Activated CD8-positive, alpha-beta memory T cell treated with anti-CD3 and anti-CD28 coated beads for 24 hours (primary cell): ENCODE measurements around the gene CD3E.

Experiments
- DNase-seq: peaks from one replicate; pipeline ENCODE4 v3.0.0-alpha.2; 2020

CD3E gene

GRCh38 chr11:118328745-118329144 lies 24.2 kb downstream of the CD3E start:
- no peak for DNase-seq

GRCh38 chr11:118334745-118335144 lies 30.2 kb downstream of the CD3E start:
- DNase-seq, result no peak

GRCh38 chr11:118338637-118339061 lies 34.1 kb downstream of the CD3E start:
- peak; percentile 89 for DNase-seq

GRCh38 chr11:118339281-118339961 lies 34.9 kb downstream of the CD3E start:
- DNase-seq, result peak; percentile 74

GRCh38 chr11:118340449-118340848 lies 35.9 kb downstream of the CD3E start:
- DNase-seq, result no peak

- DNase-seq, result no peak
Measured at GRCh38 chr11:118341261-118341660, 36.7 kb downstream of the CD3E start.

- no peak for DNase-seq
Measured at GRCh38 chr11:118341815-118342489, 37.4 kb downstream of the CD3E start.

- DNase-seq, result peak; percentile 83
Measured at GRCh38 chr11:118342503-118343161, 38.1 kb downstream of the CD3E start, which contains the start of gene CD3D. CD3D (minus strand) TSS chr11:118342705; CDS start chr11:118342607, 98 bp downstream.

GRCh38 chr11:118343248-118343647 lies 38.7 kb downstream of the CD3E start:
- peak; percentile 74 for DNase-seq

- DNase-seq, result peak; percentile 87
Measured at GRCh38 chr11:118343981-118344515, 39.5 kb downstream of the CD3E start, which contains the start of gene CD3G. CD3G (plus strand) TSS chr11:118344344; CDS start chr11:118344424, 80 bp downstream.

- DNase-seq, result no peak
Measured at GRCh38 chr11:118349475-118349874, 44.9 kb downstream of the CD3E start.

GRCh38 chr11:118353084-118353710 lies 48.7 kb downstream of the CD3E start:
- no peak for DNase-seq

- DNase-seq, result no peak
Measured at GRCh38 chr11:118358071-118358470, 53.5 kb downstream of the CD3E start.

GRCh38 chr11:118359295-118359958 lies 54.9 kb downstream of the CD3E start, which contains the start of gene UBE4A:
UBE4A (plus strand) TSS chr11:118359600; CDS start chr11:118365081, 5,481 bp downstream.
- DNase-seq, result peak; percentile 99

GRCh38 chr11:118364956-118365615 lies 60.6 kb downstream of the CD3E start:
- DNase-seq, result no peak
